Activated CD8-positive, alpha-beta memory T cell treated with anti-CD3 and anti-CD28 coated beads for 48 hours (primary cell): Measurements from ENCODE around the gene RRM2.
A peak's percentile ranks its signal among the peaks of the same experiment; 100 is the strongest.
"Not testable (repeated sequence)": the region's sequence is repeated elsewhere in the genome, so short reads cannot be mapped to it uniquely, and the experiment has no call there.

ENCODE experiments used
- DNase-seq, 3 experiments: peaks; one replicate each; pipeline ENCODE4 v3.0.0-alpha.2; 2020; ENCODE audit warnings: low read depth in 2 of 3, low spot score in 2 of 3

RRM2 gene

GRCh38 chr2:10091182-10091888 is 31.2 kb upstream of the RRM2 start:
- no peak for DNase-seq

GRCh38 chr2:10091889-10092244 is 30.7 kb upstream of the RRM2 start:
- not testable (repeated sequence) for DNase-seq

GRCh38 chr2:10094271-10094814 is 28.2 kb upstream of the RRM2 start:
- DNase-seq: no peak

GRCh38 chr2:10095175-10095574 is 27.4 kb upstream of the RRM2 start:
- no peak for DNase-seq

DNA sequence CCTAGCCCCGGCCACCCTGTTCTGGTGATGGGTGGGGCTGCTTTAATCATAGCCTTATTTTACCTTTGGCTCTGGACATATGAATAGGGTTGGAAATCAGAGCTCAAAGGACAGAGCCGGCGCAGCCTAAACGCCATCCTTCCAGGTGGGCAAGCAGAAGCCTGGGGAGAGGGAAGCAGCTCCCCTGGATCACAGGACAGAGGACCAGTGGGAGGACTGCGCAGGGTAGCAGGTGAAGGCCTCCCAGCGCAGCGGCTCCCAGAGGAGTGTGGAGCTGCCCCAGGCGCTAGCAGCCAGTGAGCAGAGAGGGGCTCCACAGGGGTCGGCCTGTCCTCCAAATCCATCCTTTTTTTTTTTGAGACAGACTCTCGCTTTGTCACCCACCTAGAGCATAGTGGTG is 25.9 kb upstream of the RRM2 start:
- DNase-seq: no peak

- DNase-seq: no peak
Measured at GRCh38 chr2:10097352-10098148, 25.0 kb upstream of the RRM2 start.

GRCh38 chr2:10101491-10101890 is 21.0 kb upstream of the RRM2 start:
- DNase-seq: no peak

GRCh38 chr2:10103179-10103578 is 19.4 kb upstream of the RRM2 start:
- DNase-seq: no peak

DNA sequence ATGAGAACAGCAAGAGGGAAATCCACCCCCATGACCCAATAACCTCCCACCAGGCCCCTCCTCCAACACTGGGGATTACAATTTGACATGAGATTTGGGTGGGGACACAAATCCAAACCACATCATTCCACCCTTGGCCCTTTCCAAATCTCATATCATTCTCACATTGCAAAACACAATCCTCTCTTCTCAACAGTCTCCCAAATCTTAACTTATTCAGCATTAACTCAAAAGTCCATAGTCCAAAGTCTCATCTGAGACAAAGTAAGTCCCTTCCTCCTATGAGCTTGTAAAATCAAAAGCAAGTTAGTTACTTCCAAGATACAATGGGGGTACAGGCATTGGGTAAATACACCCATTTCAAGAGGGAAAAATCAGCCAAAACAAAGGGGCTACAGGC is 17.6 kb upstream of the RRM2 start:
- not testable (repeated sequence) for DNase-seq

- DNase-seq: no peak
Measured at GRCh38 chr2:10109311-10109710, 13.2 kb upstream of the RRM2 start.

DNA sequence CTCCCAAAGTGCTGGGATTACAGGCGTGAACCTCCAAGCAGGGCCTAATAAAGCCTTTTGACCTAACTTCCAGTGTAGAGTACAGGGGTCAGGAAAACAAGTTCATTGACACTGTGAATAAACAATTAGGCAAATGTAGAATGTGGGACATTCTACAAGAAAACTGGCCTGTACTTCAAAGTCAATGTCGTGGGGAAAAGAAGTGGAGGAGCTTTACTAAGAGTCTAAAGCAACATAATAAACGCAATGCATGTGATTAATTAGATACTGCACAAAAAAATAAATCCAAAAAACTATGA is 3.6 kb upstream of the RRM2 start:
- DNase-seq: no peak

DNA sequence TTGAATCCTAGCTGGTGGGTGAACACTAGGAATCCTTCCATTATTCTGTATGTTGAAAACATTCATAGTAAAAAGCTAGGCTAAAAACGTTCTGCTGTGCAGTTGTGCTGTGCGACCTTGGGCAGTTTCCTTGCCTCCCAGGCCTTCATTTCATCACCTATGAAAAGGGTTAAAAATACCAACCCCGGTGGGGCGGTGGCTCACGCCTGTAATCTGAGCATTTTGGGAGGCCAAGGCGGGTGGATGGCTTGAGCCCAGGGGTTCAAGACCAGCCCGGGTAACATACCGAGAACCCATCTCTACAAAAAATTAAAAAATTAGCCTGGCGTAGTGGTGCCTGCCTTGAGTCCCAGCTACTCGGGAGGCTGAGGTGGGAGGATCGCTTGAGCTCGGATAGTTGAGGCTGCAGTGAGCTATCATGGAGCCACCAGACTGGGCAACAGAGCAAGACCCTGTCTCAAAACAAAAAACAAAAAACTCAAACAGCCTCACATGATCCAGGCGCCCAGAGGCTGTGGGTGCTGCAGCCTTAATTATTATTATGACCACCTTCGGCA is 2.9 kb upstream of the RRM2 start:
- no peak for DNase-seq

DNA sequence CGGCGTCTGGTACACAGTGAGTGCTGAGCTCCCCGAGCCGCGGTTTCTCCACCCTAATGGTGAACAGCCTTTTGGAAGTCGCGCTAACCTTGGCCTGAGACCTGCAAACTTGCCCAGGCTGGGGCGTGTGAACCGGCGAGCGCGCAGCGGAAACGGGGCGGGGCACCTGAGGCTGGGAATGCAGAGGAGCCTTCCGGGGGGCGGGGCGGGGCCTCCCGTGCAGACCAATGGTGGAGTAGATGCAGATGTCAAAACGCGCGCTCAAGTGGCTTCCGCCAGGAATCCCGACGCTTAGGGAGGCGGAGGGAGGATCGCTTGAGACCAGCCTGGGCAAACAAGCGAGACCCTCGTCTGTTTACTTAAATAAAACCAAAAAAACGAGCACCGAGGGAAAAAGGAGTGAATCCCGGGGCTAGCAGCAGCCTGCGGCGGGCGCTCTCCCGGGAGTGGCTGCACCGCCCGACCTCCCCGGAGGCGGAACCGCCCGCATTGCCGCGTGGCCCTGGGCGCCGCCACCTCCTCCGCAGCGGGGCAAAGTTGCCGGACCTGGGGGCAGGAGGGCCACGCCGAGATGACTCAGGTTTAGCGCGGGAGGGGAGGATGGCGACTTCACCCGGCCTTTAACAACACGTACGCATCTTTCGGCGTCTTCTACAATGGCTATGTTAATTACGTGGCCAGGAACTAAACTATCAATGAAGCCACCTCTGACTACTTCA is 2.2 kb upstream of the RRM2 start:
- peak; percentile 81 to 90 (median 82) for DNase-seq

- no peak for DNase-seq
Measured at GRCh38 chr2:10120877-10121574, 1.5 kb upstream of the RRM2 start.

DNA sequence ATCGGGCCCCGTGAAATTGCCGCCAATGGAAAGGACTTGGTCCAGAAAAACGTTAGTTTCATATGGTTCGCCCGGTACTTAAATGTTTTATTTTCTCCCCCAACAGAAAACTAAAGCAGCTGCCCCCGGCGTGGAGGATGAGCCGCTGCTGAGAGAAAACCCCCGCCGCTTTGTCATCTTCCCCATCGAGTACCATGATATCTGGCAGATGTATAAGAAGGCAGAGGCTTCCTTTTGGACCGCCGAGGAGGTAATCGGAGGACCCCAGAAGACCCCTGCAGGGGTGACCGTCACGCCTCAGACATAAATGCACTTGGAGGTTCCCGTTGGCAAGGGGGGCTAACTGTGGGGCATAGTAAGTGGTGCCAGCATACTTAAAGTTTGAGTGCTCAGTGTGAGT is 742 bp downstream of the RRM2 start:
- DNase-seq: no peak

GRCh38 chr2:10124538-10125045 is 2.1 kb downstream of the RRM2 start:
- DNase-seq: no peak

GRCh38 chr2:10125842-10126631 is 3.5 kb downstream of the RRM2 start:
- DNase-seq: no peak

DNA sequence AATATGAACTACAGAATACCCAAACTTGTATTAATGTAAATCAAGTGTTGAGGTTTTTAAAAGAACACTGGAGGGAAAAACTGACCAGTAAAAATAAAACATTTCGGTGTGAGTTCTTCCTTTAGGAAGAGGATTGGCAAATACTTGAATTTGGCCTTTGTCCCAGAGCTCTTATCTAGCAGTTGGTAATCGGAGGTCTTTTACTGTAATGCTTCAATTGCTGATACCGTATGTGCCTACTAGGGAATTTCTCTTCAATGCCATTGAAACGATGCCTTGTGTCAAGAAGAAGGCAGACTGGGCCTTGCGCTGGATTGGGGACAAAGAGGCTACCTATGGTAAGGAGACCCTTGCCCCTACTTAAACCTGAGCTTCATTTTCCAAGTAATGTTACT is 4.1 kb downstream of the RRM2 start:
- no peak for DNase-seq

- no peak for DNase-seq
Measured at GRCh38 chr2:10128420-10128819, 5.9 kb downstream of the RRM2 start.

GRCh38 chr2:10129490-10129889 is 7.0 kb downstream of the RRM2 start:
- no peak for DNase-seq
